ENCODE results near the gene ITGB3. TPM values are rescaled to one million over a fixed set of nuclear protein-coding genes. Genes with fewer than 3 reads are reported as not detected.
A peak's percentile ranks its signal among the peaks of the same experiment; 100 is the strongest.

ITGB3 gene
- total RNA-seq, 2 experiments from 2014 or later, result not detected

DNA sequence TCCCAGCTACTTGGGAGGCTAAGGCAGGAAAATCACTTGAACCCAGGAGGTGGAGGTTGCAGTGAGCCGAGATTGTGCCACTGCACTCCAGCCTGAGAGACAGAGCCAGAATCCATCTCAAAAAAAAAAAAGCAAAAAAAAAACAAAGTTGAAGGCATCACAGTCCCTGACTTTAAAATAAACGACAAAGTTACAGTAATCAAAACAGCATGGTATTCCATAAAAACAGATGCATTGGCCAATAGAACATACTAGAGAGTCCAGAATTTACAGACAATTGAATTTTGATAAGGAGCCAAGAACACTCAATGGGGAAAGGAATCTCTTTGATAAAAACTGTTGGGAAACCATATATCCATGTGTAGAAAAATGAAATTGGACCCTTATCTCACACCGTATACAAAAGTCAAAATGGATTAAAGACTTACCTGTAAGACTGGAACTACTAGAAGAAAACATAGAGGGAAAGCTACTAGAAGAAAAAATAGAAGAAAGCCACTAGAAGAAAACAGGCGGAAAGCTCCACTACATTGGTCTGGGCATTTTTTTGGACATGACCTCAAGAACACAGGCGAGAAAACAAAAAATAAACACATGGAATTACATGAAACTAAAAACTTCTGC is 67.4 kb downstream of the ITGB3 start:
- DNase-seq (no peak), ATAC-seq (no peak)
- Mint-ChIP-seq H3K4me1 (ENCODE audit: low read depth) (peaks cover 14% of the 10 kb centered on the region), H3K36me3 (ENCODE audit: low read depth) (no peaks in the 10 kb centered on the region), H3K27me3 (peaks cover 7% of the 10 kb centered on the region), H3K9me3 (peaks cover 3% of the 10 kb centered on the region), H3K27ac (no peak overlapping the region), H3K4me3 (no peak overlapping the region)
- intact Hi-C loops (cut with micrococcal nuclease), result no loop called here
- TF ChIP-seq CTCF (IDR thresholded peaks at IDR 0.05), result no peak
- ChIA-PET CTCF (no interaction called here), POLR2A (no interaction called here)

GRCh38 chr17:47323382-47324223 is 70.0 kb downstream of the ITGB3 start, which contains the start of gene EFCAB13:
TSS of gene EFCAB13 (plus strand) at chr17:47323955. CDS start at chr17:47328354, 4,399 bp downstream.
- H3K27ac Mint-ChIP-seq, result peak within 1 kb of the TSS; percentile 93
- no peaks in the 10 kb centered on the region for H3K36me3 Mint-ChIP-seq (ENCODE audit: low read depth)
- ATAC-seq (peak; percentile 90), DNase-seq (peak; percentile 82)
- no peak for TF ChIP-seq CTCF (IDR thresholded peaks at IDR 0.05)
- ChIA-PET CTCF (interaction anchor here (0.7 to 2.8 kb wide), 4 partner anchors 7 to 95 kb away, joined by 3 to 14 read pairs (median 5); no protein-coding TSS in a partner anchor), POLR2A (interaction anchor here (0.5 kb wide), 1 partner anchor 15 kb away, joined by 3 read pairs; no protein-coding TSS in a partner anchor)
- intact Hi-C loops (cut with micrococcal nuclease), result no loop called here
- peaks cover 7% of the 10 kb centered on the region for H3K27me3 Mint-ChIP-seq
- H3K9me3 Mint-ChIP-seq, result peaks cover 3% of the 10 kb centered on the region
- H3K4me3 Mint-ChIP-seq, result peak within 1 kb of the TSS; percentile 95
- H3K4me1 Mint-ChIP-seq (ENCODE audit: low read depth), result peaks cover 14% of the 10 kb centered on the region

GRCh38 chr17:47324224-47325020 is 70.8 kb downstream of the ITGB3 start:
- TF ChIP-seq CTCF (IDR thresholded peaks at IDR 0.05), result no peak
- H3K27ac Mint-ChIP-seq, result peak overlapping the region; percentile 93
- H3K27me3 Mint-ChIP-seq, result peaks cover 7% of the 10 kb centered on the region
- CTCF ChIA-PET, result interaction anchor here (1.1 to 2.8 kb wide), 3 partner anchors 8 to 96 kb away, joined by 3 to 14 read pairs (median 7); no protein-coding TSS in a partner anchor
- peak; percentile 70 for ATAC-seq
- H3K4me1 Mint-ChIP-seq (ENCODE audit: low read depth), result peaks cover 14% of the 10 kb centered on the region
- intact Hi-C loops (cut with micrococcal nuclease), result no loop called here
- peaks cover 3% of the 10 kb centered on the region for H3K9me3 Mint-ChIP-seq
- POLR2A ChIA-PET, result interaction anchor here (0.5 to 0.9 kb wide), 2 partner anchors 16 to 25 kb away, joined by 3 read pairs; no protein-coding TSS in a partner anchor
- H3K36me3 Mint-ChIP-seq (ENCODE audit: low read depth), result no peaks in the 10 kb centered on the region
- peak overlapping the region; percentile 95 for H3K4me3 Mint-ChIP-seq
- peak; percentile 77 for DNase-seq

GRCh38 chr17:47325176-47325575 is 71.5 kb downstream of the ITGB3 start:
- intact Hi-C loops (cut with micrococcal nuclease), result no loop called here
- ATAC-seq, result no peak
- peaks cover 3% of the 10 kb centered on the region for H3K9me3 Mint-ChIP-seq
- H3K36me3 Mint-ChIP-seq (ENCODE audit: low read depth), result no peaks in the 10 kb centered on the region
- no peak for TF ChIP-seq CTCF (IDR thresholded peaks at IDR 0.05)
- H3K27ac Mint-ChIP-seq, result no peak overlapping the region
- POLR2A ChIA-PET, result interaction anchor here (0.9 kb wide), 1 partner anchor 26 kb away, joined by 3 read pairs; no protein-coding TSS in a partner anchor
- H3K4me3 Mint-ChIP-seq, result peak overlapping the region; percentile 95
- H3K27me3 Mint-ChIP-seq, result peaks cover 7% of the 10 kb centered on the region
- CTCF ChIA-PET, result interaction anchor here (1.2 to 2.8 kb wide), 2 partner anchors 9 to 90 kb away, joined by 3 to 14 read pairs; no protein-coding TSS in a partner anchor
- H3K4me1 Mint-ChIP-seq (ENCODE audit: low read depth), result peaks cover 14% of the 10 kb centered on the region
- no peak for DNase-seq

All from activated CD8-positive, alpha-beta T cell treated with anti-CD3 and anti-CD28 coated beads for 36 hours (primary cell).